DND-41 (cell line): ENCODE measurements around the gene PRKAR1B.

Source experiments
- ATAC-seq: fragments of 200-7000 bp; cut with Tn5 transposase; 3 replicates; pipeline ENCODE4 v1.9.1; 2021; ENCODE audit warnings: low read depth; ENCODE audit not compliant: insufficient read depth
- DNase-seq: peaks from one replicate; pipeline ENCODE4 v3.0.0-alpha.2; 2020
- H2AFZ ChIP-seq: 2 replicates; pipeline ENCODE4 v1.6.0; 2012; ENCODE audit warnings: low read depth, low read length
- H3K27ac ChIP-seq: 2 replicates; pipeline ENCODE4 v1.5.1; 2012; ENCODE audit warnings: low read length, inconsistent platforms
- H3K27me3 ChIP-seq: fragments of 200-600 bp; sonication (generic); 2 replicates; pipeline ENCODE4 v1.6.0; 2012; ENCODE audit warnings: low read length, mild to moderate bottlenecking, inconsistent platforms; ENCODE audit not compliant: insufficient read depth, poor library complexity
- H3K36me3 ChIP-seq: 2 replicates; pipeline ENCODE4 v1.5.1; 2012; ENCODE audit warnings: low read length, inconsistent platforms; ENCODE audit not compliant: insufficient read depth
- H3K4me1 ChIP-seq: 2 replicates; pipeline ENCODE4 v1.5.1; 2012; ENCODE audit warnings: mild to moderate bottlenecking, low read length; ENCODE audit not compliant: insufficient read depth
- H3K4me2 ChIP-seq: 2 replicates; pipeline ENCODE4 v1.6.0; 2012; ENCODE audit warnings: mild to moderate bottlenecking, moderate library complexity, low read length, inconsistent platforms; ENCODE audit not compliant: insufficient read depth
- H3K4me3 ChIP-seq, 2 experiments: fragments of 200-600 bp in 1 of 2; shearing (Covaris generic) in 1 of 2; 2 replicates each; pipeline ENCODE4 v1.5.1; 2012 to 2016; ENCODE audit warnings: inconsistent platforms in 2 of 2, low read length in 2 of 2, mild to moderate bottlenecking in 2 of 2, low read depth in 1 of 2, moderate library complexity in 1 of 2
- H3K79me2 ChIP-seq: 2 replicates; pipeline ENCODE4 v1.6.0; 2012; ENCODE audit warnings: low read length, inconsistent platforms; ENCODE audit not compliant: insufficient read depth
- H3K9ac ChIP-seq: 2 replicates; pipeline ENCODE4 v1.6.0; 2012; ENCODE audit warnings: low read depth, mild to moderate bottlenecking, inconsistent platforms, low read length, moderate library complexity
- H3K9me3 ChIP-seq: 2 replicates; pipeline ENCODE4 v1.5.1; 2012; ENCODE audit warnings: low read length, moderate library complexity, mild to moderate bottlenecking, inconsistent platforms; ENCODE audit not compliant: insufficient read depth, severe bottlenecking
- H4K20me1 ChIP-seq: 2 replicates; pipeline ENCODE4 v1.6.0; 2012; ENCODE audit warnings: low read length; ENCODE audit not compliant: insufficient read depth
- EZH2 ChIP-seq: IDR thresholded peaks from 3 replicates; pipeline ENCODE4 v1.6.1; 2012; ENCODE audit warnings: borderline replicate concordance, low read depth, mild to moderate bottlenecking, moderate library complexity, low read length, inconsistent platforms; ENCODE audit not compliant: severe bottlenecking
- TF ChIP-seq, protein P1 (sequence below): IDR thresholded peaks from 2 replicates; pipeline ENCODE4 v1.5.1; 2012; ENCODE audit warnings: borderline replicate concordance, low read length, moderate library complexity, mild to moderate bottlenecking; ENCODE audit not compliant: poor library complexity, severe bottlenecking; ENCODE audit errors: extremely low read depth

PRKAR1B gene

DNA sequence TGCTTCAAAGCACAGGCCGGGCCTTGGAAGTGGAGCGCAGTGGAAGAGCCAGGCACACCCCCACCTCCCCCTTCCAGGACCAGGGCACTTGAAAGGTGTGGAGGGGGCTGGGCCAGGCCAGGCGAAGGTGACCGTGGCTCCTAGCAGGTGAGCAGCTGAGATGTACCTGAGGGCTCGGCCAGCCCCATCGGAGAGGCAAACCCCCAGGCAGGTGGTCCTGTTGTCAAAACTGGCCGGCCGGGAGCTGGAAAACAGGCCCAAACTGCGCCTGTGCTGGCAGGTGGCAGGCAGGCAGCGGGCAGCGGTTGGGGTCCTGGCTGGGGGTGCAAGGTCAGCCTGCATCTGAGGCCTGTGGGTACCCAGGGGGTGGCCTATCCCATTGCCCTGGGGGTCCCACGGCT, 97.0 kb downstream of the PRKAR1B start:
- Histone ChIP-seq H3K27ac (no peak overlapping the region), H4K20me1 (no peaks in the 10 kb centered on the region), H2AFZ (no peak overlapping the region), H3K9ac (no peak overlapping the region), H3K36me3 (no peaks in the 10 kb centered on the region), H3K4me2 (no peak overlapping the region), H3K4me3 (no peak overlapping the region), H3K27me3 (no peaks in the 10 kb centered on the region), H3K4me1 (no peaks in the 10 kb centered on the region), H3K79me2 (no peaks in the 10 kb centered on the region), H3K9me3 (peaks cover 15% of the 10 kb centered on the region)
- no peak for TF ChIP-seq EZH2
- TF ChIP-seq, protein P1, sequence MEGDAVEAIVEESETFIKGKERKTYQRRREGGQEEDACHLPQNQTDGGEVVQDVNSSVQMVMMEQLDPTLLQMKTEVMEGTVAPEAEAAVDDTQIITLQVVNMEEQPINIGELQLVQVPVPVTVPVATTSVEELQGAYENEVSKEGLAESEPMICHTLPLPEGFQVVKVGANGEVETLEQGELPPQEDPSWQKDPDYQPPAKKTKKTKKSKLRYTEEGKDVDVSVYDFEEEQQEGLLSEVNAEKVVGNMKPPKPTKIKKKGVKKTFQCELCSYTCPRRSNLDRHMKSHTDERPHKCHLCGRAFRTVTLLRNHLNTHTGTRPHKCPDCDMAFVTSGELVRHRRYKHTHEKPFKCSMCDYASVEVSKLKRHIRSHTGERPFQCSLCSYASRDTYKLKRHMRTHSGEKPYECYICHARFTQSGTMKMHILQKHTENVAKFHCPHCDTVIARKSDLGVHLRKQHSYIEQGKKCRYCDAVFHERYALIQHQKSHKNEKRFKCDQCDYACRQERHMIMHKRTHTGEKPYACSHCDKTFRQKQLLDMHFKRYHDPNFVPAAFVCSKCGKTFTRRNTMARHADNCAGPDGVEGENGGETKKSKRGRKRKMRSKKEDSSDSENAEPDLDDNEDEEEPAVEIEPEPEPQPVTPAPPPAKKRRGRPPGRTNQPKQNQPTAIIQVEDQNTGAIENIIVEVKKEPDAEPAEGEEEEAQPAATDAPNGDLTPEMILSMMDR, result no peak
- DNase-seq, result no peak
- ATAC-seq, result no peak

DNA sequence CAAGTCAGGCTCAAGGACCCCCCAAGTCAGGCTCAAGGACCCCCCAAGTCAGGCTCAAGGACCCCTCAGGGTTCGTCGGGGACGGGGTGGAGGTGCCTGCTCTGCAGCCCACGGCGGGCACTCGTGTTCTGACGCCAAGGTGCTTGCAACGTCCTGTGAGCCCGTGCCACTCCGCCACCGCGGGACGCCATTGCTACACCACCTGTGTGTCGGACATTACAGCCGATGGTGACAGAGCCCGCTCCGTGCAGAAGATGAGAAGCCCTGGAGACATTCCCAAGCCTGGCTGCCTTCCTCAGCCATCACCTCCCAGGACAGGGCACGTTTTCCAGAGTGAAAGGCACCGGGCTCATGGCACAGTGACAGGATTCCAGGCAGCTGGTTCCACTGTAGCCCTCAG, 98.3 kb downstream of the PRKAR1B start:
- Histone ChIP-seq H3K4me1 (no peaks in the 10 kb centered on the region), H3K36me3 (0 out of 2 replicates have a peak, but pooled peaks cover under 1% of the 10 kb centered on the region), H3K27me3 (no peaks in the 10 kb centered on the region), H2AFZ (no peak overlapping the region), H3K79me2 (no peaks in the 10 kb centered on the region), H3K4me2 (no peak overlapping the region), H3K4me3 (no peak overlapping the region), H3K9ac (no peak overlapping the region), H3K27ac (no peak overlapping the region), H3K9me3 (peaks cover 28% of the 10 kb centered on the region), H4K20me1 (no peaks in the 10 kb centered on the region)
- TF ChIP-seq EZH2, result no peak
- TF ChIP-seq, protein P1, result no peak
- ATAC-seq (no peak), DNase-seq (no peak)

DNA sequence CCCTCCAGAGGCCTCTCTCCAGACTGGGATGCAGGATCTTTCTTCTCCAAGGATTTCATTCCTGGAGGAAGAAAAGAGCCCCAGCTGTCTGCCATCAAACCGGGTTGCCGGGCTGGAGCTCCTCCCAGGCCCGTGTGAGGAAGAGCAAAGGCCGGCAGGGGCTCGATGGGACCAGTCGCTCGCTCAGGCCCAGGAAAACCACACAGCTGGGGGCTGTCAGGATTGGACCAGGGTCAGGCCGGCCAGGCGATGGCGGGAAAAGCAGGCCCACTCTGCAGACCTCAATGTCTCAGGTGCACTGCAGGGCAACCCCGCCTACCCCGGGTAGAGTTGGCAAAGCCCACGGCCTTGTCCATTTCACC, 98.7 kb downstream of the PRKAR1B start:
- Histone ChIP-seq H3K27me3 (no peaks in the 10 kb centered on the region), H3K9ac (no peak overlapping the region), H3K4me2 (no peak overlapping the region), H3K4me3 (no peak overlapping the region), H4K20me1 (no peaks in the 10 kb centered on the region), H3K27ac (no peak overlapping the region), H2AFZ (no peak overlapping the region), H3K36me3 (peaks cover 5% of the 10 kb centered on the region; the same call in 1 of the 2 replicates), H3K79me2 (no peaks in the 10 kb centered on the region), H3K4me1 (no peaks in the 10 kb centered on the region), H3K9me3 (peaks cover 32% of the 10 kb centered on the region)
- no peak for ATAC-seq
- TF ChIP-seq EZH2, result no peak
- TF ChIP-seq, protein P1, result no peak
- no peak for DNase-seq

DNA sequence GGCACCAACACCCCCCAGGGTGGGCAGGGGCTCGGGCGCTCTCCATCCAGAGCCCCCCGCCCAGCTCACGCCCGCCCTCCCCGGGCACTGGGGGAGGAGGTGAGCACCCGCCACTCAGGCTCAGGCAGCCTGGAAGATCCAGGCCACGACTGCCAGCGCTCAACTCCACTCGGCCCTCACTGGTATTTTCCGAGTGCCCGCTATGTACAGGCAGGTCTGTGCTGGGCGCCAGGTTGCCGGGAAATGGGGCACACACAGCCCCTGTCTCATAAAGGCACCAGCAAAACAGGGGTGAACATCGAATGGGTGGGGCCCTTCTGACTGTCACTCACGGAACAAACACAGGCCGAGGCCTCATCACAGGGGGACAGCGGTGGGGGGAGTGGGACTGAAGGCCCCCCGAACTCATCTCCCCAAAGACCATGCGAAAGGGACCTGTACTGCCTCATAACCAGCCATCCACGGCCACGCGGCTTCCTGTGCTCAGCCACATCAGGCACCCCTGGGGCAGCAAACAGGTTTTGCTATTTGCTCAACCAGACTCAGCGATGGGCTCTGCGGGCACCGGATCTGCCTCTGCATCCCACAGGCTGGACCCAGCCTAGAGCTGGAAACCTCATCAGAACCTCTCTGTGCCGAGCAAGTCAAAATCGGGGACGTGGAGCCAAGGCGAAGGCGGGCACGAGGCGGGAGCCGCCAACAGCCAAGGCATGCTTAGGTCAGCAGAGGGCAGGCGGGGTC, 99.2 kb downstream of the PRKAR1B start:
- TF ChIP-seq, protein P1, result no peak
- ATAC-seq (no peak), DNase-seq (no peak)
- peaks cover 10% of the 10 kb centered on the region; the same call in 1 of the 2 replicates for H3K36me3 ChIP-seq
- H3K4me2 ChIP-seq, result no peak overlapping the region
- H2AFZ ChIP-seq, result no peak overlapping the region
- no peaks in the 10 kb centered on the region for H4K20me1 ChIP-seq
- peaks cover 37% of the 10 kb centered on the region for H3K9me3 ChIP-seq
- H3K4me3 ChIP-seq, result no peak overlapping the region
- H3K27me3 ChIP-seq, result no peaks in the 10 kb centered on the region
- no peaks in the 10 kb centered on the region for H3K79me2 ChIP-seq
- H3K9ac ChIP-seq, result no peak overlapping the region
- H3K4me1 ChIP-seq, result no peaks in the 10 kb centered on the region
- H3K27ac ChIP-seq, result no peak overlapping the region
